GM18907 (cell line): ENCODE data around the gene ABCE1.
A peak's percentile ranks its signal among the peaks of the same experiment; 100 is the strongest.

ENCODE experiments used
- ATAC-seq: cut with Tn5 transposase; IDR thresholded peaks from one replicate; pipeline ENCODE4 v1.9.1; 2021; ENCODE audit warnings: mild to moderate bottlenecking, moderate library complexity; ENCODE audit not compliant: unreplicated experiment

Gene ABCE1

DNA sequence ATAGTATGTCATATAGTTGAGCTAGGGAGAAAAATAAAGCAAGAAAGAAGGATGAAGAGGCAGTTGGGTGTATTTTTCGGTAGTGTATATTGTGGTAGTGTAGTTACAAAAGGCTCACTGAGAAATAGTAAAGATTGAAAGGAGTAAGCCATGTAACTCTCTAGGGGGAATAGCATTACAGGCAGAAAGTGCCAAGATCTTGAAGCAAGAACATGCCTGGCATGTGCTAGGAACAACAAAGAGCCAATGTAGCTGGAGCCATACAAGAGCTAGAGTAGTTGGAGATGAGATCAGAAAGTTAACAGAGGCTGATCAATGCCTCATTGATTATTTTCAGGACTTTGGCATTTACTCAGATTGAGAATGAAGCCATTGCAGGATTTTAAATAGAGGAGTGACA, 3.0 kb downstream of the ABCE1 start:
- ATAC-seq: no peak

DNA sequence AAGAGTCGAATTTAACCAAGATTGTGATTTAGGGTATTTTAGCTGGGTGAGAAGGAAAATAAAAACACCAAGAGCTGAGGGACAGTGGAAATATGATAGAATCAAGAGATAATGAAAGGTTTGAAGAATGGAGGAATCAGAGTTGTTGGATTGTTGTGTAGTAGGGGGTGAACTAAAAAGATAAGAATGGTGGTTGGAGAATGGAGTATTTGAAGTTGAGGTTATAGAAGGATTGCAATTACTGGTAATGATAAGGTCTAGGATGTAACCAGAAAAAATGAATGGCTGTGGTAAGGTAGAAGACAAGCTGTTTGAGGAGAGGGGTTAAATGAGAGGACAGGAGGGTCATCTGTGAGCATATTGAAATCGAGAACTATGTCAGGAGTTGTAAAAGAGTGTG, 4.5 kb downstream of the ABCE1 start:
- no peak for ATAC-seq

DNA sequence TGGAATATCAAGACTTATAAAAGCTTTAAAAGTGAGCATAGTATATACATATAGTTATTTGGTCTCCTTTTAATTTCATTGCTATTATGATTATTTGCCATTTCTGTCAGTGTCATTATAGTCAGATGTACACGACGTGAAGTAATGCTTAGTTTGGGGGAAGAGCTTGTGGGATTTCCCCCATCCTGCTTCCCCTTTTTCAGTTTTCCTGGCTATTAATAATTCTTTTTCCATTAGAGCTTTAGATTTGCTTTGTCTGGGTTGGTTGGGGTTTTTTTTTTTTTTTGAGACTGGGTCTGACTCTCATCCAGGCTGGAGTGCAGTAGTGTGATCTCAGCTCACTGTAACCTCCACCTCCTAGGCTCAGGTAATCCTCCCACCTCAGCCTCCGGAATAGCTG, 5.4 kb downstream of the ABCE1 start:
- ATAC-seq: no peak

DNA sequence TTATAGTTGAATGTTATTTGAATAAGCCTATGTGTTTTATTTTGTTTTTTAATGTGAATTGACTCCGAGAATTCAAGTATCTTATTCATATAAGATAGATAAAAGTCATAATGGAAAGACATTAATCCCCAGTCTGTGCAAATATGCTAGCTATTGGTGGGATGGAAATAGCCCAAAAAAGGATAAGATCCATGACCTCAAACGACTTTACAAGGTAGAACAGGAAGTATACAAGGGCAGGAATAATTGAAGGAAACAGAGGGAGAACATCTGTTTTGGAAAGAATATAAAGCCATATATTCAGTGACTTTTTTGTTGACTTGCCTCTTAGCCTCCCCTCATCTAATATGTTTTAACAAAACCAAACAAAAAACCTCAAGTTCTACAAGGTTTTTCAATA, 9.0 kb downstream of the ABCE1 start:
- ATAC-seq: no peak

DNA sequence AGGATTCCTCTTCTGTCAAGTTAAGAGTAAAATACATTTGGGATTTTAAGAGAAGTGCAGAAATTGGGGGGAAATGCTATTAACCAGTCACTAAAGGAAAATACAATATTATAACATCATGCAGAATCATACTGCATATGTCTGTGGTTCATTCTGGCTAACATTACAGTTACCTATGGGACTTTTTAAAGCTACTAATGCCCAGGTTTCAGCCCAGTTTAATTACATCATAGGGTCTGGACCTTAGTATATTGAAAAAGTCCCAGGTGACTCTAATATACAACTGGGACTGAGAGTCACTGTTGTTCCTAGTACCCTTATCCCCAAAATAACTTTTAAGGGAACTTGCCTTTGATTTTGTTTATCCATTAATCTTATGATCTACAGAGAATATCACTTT, 10.0 kb downstream of the ABCE1 start:
- ATAC-seq: no peak

DNA sequence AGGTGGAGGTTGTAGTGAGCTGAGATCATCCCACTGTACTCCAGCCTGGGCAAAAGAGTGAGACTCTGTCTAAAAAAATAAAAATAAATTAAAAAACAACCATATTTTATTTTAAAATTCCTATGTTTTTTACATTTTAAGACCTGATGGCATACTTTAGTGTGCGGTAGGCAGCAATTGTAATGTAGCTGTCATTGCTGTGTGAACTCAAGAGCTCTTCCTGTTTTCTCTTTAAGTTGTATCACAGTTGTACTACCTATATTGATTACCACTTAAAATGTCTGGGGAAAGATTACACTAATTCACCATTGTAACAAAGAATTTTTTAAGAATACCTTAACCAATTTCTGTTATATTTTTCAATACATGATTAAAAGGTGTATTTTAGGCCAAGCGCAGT, 27.3 kb downstream of the ABCE1 start:
- no peak for ATAC-seq

DNA sequence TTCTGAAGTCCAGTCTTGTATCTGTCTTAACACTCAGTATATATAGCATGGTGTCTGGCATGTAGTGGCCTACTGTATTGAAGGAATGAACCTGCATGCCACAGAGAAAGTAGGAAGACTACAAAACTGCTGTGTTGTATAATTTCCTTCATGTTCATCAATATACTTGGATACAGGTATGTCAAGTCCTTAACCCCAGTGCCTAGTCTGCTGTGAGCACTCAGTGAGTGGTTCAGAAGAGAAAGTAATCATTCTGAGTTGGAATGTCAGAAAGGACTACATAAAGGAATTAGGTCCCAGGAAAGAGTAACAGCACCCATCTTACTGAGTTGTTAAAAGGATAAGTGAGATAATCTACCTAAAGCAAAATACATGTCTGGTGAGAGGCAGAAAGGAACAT, 32.0 kb downstream of the ABCE1 start:
- no peak for ATAC-seq

DNA sequence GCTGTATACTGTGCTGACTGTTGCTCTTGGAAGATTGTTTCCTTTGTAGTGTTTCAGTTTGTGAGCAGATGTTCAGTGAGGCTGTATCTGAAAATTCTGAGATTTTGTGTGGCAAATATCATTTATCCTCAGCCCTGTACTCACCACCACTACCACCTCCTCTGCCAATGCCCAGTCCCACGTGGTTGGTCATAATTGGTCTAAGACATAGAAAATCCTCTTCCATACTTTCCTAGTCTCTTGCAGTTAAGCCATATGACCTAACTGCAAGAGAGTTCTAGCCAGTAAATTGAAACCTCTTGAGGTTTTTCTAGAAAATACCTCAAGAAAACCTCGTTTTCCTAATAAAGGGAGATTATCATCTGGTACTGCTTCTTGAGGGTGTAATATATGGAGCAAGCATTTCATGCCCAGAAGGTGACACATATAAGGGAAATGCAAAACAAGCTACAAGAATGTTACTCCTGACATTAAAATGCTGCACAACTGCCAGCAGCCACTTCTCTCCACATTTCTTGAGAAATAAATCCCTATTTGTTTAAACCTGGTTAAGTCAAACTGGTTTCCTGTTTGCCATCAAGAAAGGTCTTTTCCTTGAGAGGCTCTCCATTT, 32.8 kb downstream of the ABCE1 start:
- no peak for ATAC-seq

DNA sequence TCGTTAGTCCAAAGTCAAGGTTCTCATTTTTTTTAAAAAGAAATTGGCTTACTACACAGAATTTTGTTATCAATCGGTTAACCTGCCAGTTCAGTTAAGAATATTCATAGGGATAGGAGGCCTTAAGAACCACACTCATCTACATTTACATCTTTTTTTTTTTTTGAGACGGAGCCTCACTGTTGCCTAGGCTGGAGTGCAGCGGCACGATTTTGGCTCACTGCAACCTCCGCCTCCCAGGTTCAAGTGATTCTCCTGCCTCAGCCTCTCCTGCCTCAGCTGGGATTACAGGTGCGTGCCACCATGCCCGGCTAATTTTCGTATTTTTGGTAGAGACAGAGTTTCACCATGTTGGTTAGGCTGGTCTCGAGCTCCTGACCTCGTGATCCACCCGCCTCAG, 33.7 kb downstream of the ABCE1 start:
- no peak for ATAC-seq

DNA sequence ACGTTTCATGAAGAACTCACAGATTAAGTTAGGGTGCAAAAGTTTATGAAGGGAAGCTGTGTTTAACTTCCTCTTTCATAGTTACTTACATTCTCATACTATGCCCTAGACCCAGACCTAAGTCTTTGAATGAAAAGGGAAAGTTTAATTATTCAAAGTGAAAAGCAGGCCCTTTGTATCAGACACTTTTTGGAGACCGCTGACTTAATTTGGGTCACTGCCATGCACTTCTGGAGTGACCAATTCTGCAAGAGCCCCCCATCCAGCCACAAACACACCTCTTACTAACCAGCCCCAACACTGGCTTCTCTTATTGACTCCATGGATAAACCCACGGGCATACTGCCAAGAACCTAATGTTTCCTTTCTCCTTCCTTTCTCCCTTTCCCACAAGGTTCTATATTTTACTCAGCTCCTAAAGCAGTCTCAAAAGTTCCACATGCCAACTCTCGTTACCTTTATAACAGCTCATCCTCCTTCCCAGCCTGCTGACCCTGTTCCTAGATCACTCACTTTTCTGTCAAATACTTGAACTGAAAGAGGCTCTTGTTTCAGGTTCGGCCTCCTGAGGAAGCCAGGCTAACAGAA, 34.5 kb downstream of the ABCE1 start:
- peak; percentile 86 for ATAC-seq

DNA sequence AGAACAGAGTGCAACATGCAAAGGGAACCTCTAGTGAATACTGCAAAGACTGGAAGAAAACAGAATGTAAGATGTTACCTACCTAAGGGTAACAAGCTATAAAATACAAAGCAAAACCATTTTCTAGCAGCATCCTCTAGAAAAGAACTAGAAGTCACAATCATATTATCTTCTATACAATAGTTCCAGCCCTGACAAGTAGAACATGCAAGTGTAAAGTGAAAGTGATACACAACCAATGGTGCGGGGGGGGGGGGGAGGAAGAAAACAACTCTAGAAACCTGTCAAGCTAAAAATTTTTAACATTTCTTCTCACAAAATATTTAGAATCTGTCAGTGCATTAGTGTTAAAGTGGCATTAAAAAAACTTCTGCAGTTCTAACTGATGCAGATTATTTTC, 38.1 kb downstream of the ABCE1 start:
- ATAC-seq: peak; percentile 23

DNA sequence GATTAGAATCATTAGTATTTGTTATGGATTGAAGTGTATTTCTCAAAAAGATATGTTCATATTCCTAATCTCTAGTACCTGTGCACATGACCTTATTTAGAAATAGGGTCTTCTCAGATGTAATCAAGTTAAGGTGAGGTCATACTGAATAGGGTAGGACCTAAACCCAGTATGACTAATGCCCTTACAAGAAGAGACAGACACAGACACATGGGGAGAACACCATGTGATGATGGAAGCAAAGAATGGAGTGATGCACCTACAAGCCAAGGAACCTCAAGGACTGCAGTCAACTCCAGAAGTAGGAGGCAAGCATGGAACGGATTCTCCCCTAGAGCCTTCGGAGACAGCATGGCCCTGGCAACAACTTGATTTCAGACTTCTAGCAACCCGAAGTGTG, 50.9 kb downstream of the ABCE1 start:
- ATAC-seq: no peak

DNA sequence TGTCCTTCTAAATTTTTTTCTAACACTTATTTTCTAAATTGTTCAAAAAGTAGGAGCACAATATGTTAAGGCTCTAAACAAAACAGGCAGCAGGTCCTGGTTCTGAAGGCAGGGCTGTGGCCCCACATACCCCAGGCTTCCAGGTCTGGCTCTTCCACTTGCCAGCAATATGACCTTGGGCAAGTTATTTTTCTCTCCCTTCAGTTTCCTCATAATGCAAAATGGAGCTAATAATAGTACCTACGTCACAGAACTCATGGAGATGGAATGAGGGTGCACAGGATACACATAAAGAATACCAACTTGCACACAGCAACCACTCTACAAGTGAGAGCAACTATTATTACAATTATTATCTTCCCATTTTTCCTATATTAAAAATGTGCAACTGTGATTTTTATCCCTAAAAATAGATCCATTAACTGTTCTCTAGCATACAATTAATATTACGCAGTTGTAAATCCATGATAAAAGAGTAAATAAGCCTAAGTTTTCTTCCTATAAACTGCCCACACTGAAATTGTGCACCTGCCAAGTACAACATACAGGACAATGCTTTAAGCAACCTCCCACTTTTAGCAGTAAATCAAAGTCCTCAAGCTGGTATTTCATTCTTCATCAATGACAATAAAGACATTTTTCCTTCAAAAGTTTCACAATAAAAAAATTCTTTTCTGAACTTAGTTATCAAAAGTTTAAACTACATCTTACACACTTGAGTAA, 55.2 kb downstream of the ABCE1 start:
- ATAC-seq: no peak

DNA sequence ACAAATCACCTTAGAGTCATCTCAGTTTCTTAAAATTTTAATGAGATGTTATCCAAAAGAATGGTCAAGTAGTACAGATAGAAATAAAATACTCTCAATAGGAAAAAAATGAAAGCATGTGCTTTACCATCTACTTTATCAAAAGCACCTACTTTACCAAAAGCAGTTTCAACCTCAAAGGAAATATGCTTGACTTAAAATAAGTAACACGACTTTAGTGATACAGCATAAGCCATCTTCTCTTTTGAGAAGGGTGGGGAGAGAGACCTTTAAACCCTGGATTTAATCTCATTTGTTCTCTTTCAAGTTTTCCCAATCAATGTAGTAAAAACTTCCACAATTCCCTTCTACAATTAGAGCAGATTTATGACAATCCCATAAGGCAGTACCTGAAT, 55.8 kb downstream of the ABCE1 start:
- ATAC-seq: no peak

DNA sequence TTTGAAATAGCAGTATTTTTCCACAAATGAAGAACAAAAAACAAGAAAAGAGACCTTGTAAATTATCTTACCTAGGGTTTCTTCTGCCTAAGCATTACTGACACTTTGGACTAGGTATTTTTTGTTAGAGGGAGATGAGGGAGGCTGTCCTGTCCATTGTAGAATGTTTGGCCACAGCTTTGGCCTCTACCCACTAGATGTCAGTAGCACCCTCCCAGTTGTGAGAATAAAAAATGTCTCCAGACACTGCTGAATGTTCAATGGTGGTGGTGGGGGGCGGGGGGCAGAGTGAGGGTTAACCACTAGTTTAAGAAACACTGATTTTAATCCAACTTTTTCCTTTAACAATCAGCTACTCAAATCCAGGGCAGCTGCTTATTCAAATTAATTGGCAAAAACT, 56.5 kb downstream of the ABCE1 start:
- peak; percentile 72 for ATAC-seq

DNA sequence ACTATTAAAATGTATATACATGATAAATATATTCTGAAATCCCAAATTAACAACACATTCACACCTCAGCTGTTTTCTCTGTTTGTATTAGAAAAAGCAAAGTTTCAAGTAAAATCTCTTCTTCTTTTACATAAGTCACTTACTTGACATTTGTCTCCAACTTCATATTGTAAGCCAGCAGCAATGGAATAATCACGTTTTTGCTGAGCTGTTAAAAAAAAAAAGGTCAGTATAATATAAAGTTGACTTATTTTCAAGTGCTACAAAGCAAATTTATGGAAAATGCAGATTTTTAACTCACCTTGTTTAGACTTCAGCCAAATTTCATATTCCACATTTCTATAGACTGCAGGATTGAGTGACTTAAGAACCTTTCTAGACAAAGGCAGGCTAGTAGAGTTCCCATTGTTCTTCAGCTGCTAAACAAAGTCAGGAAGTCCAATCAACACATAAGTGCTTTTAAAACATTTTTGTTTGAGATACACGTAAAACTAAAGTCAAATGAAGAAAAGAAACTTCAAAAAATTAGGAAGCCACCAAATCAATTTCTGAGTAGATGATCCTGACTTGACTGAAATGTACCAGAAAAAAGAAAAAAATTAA, 57.3 kb downstream of the ABCE1 start:
- no peak for ATAC-seq

DNA sequence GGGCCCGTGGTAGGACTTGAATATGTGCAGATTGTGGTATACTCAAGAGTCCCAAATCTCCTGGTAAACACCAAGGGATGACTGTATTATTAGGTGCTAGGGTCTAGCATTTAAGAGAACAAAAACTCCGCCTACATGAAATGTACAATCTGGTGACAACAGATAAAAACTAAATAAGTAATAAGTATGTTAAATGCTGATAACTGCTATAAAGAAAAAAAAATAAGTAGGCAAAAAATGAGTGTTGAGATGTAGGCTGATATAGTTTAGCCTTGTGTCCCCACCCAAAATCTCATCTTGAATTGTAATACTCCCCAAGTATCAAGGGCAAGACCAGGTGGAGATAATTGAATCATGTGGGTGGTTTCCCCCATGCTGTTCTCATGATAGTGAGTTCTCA, 58.9 kb downstream of the ABCE1 start:
- no peak for ATAC-seq

DNA sequence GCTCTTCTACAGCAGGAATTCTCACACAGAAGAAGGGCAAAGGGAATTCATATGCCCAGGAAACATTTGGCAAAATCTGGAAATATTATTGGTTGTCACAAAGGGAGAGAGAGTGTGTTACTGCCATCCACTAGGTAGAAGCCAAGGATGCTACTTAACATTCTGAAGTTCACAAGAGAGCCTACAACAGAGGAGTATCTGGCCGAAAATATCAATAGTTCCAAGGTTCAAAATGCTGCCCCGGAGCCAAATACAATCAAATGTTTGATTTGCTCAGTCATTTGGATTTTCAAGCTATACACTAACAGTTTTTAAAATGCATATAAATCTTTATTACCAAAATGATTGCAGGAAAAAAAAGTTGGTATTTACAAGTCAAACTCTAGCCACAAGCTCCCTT, 63.4 kb downstream of the ABCE1 start:
- ATAC-seq: no peak

DNA sequence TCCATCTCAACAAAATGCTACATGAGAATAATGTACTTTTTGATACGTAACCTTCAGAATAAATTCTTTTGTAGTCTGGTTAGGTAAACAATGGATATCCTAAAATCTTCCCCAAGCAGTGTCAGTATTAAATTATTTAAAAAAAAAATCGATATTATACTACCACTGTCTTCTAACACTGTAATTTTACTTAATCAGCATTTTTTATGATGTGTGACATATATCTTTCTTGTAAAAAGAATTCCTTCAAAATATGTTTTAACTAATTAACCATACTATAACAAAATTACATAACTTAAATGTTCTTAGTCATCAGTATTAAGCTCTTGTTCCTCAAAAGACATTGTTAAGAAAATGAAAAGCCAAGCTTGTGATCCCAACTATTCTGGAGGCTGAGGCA, 69.8 kb downstream of the ABCE1 start:
- ATAC-seq: no peak

DNA sequence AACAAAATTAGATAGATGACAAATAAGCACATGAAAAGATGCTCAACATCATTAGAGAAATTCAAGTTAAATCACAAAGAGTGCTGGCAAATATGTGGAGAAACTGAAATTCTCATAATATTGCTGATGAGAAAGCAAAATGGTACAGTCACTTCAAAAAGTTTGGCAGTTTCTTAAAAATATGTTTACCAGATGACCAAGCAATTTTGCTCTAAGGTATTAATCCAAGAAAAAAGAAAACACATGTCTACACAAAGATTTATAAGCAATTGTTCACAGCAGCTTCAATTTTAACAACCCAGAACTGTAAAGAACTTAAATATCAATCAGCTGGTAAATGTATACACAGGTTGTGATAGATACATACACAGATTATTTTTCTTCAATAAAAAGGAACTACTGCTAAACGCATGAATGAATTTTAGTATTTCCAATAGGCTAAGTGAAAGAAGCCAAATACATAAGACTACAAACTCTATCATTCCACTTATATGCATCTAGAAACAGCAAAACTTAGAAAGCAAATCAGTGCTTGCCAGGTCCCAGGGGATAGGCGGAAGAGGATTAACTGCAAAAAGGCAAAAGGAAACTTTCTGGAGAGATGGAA, 70.6 kb downstream of the ABCE1 start:
- ATAC-seq: no peak

DNA sequence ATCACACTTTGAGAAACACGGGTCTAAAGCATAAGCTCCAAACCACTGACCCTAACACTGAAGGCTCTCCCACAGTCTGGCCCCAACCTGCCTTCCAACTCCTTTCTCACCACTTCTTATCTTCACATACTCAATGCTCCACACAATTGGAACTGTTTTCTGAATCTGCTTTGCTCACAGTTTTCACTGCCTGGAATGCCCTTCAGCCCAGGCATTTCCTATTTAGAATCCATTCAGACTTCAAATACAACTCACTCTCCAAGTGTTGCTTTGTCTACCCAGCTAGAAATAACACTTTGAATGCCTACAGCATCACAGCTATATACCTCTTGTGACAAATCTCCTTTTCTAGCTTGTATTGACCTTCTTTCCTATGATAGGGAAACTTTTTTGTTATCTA, 72.1 kb downstream of the ABCE1 start:
- ATAC-seq: no peak

DNA sequence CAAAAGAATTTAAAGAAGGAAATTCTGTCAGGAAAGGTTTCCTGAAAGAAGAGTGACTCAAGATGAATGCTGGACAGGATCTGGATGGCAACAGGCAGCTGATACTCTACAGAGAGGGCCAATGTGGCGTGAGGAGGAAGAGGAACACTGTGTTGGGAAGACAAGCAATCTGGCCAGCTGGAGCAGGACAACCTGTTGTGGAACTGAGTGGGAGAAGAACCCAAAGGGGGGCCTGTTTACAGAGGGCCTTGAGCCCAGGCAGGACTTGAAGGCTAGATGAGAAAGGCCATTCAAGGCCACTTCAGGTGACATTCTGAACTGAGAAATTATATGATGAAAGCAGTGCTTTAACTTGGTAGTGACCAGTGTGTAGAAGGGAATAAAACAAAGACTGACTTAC, 73.8 kb downstream of the ABCE1 start:
- ATAC-seq: no peak
